Activated CD8-positive, alpha-beta memory T cell treated with anti-CD3 and anti-CD28 coated beads for 1 hour (primary cell): ENCODE data around the gene WWOX.

Experiments used
- DNase-seq, 2 donors: peaks; one replicate each; pipeline ENCODE4 v3.0.0-alpha.2; 2020; ENCODE audit warnings: low read depth in 1 of 2; ENCODE audit errors: extremely low read depth in 1 of 2

WWOX gene

GRCh38 chr16:78326731-78327130 is 227.3 kb downstream of the WWOX start:
- DNase-seq, result no peak

GRCh38 chr16:78331731-78332130 is 232.3 kb downstream of the WWOX start:
- no peak for DNase-seq

- no peak for DNase-seq
Observed at GRCh38 chr16:78333808-78334207, 234.4 kb downstream of the WWOX start.

GRCh38 chr16:78340590-78340989 is 241.1 kb downstream of the WWOX start:
- no peak for DNase-seq

- DNase-seq, result no peak
Observed at GRCh38 chr16:78348068-78348467, 248.6 kb downstream of the WWOX start.

- no peak for DNase-seq
Observed at GRCh38 chr16:78348886-78349285, 249.4 kb downstream of the WWOX start.

- DNase-seq, result no peak
Observed at GRCh38 chr16:78352184-78352583, 252.7 kb downstream of the WWOX start.

- no peak for DNase-seq
Observed at GRCh38 chr16:78353640-78354275, 254.3 kb downstream of the WWOX start.

GRCh38 chr16:78362524-78363135 is 263.2 kb downstream of the WWOX start:
- DNase-seq, result no peak

- no peak for DNase-seq
Observed at GRCh38 chr16:78363843-78364555, 264.5 kb downstream of the WWOX start.

GRCh38 chr16:78364556-78364880 is 265.1 kb downstream of the WWOX start:
- DNase-seq, result no peak

GRCh38 chr16:78365366-78365765 is 265.9 kb downstream of the WWOX start:
- DNase-seq, result no peak

GRCh38 chr16:78368121-78369102 is 269.0 kb downstream of the WWOX start:
- no peak for DNase-seq

GRCh38 chr16:78372277-78372676 is 272.8 kb downstream of the WWOX start:
- DNase-seq, result no peak

GRCh38 chr16:78375055-78375679 is 275.7 kb downstream of the WWOX start:
- DNase-seq, result no peak

GRCh38 chr16:78376452-78376851 is 277.0 kb downstream of the WWOX start:
- no peak for DNase-seq

GRCh38 chr16:78377312-78377711 is 277.9 kb downstream of the WWOX start:
- no peak for DNase-seq

- DNase-seq, result no peak
Observed at GRCh38 chr16:78381060-78381459, 281.6 kb downstream of the WWOX start.

GRCh38 chr16:78383118-78383517 is 283.7 kb downstream of the WWOX start:
- no peak for DNase-seq

GRCh38 chr16:78385086-78385805 is 285.8 kb downstream of the WWOX start:
- DNase-seq, result no peak
